GM12892 (cell line): ENCODE measurements around the gene TMEM126B.
"Not testable (repeated sequence)": the region's sequence is repeated elsewhere in the genome, so short reads cannot be mapped to it uniquely, and the experiment has no call there.

ENCODE experiments used
- DNase-seq: peaks from one replicate; pipeline ENCODE4 v3.0.0; 2011; ENCODE audit not compliant: insufficient read length
- FAIRE-seq: peaks from 2 replicates; lab custom pipeline; 2011; peaks lifted over from hg19 to GRCh38; lab: Jason Lieb, UNC
- POLR2A ChIP-seq: IDR thresholded peaks from 2 replicates; pipeline ENCODE4 v1.6.1; 2011; ENCODE audit warnings: low read depth, low read length, control low read depth
- POLR2AphosphoS5 ChIP-seq: IDR thresholded peaks from 2 replicates; pipeline ENCODE4 v1.6.1; 2011; ENCODE audit warnings: low read depth, low read length, control low read depth
- TAF1 ChIP-seq: IDR thresholded peaks from 2 replicates; pipeline ENCODE4 v1.6.1; 2011; ENCODE audit warnings: low read depth, mild to moderate bottlenecking, control low read depth, low read length, borderline replicate concordance

Gene TMEM126B

GRCh38 chr11:85619499-85619898 lies 8.9 kb upstream of the TMEM126B start:
- TF ChIP-seq TAF1 (no peak), POLR2A (no peak), POLR2AphosphoS5 (no peak)
- no peak for DNase-seq
- FAIRE-seq, result no peak

- peak; percentile 24 for FAIRE-seq
- no peak for TF ChIP-seq TAF1
- no peak for TF ChIP-seq POLR2AphosphoS5
- TF ChIP-seq POLR2A, result no peak
- DNase-seq, result no peak
Measured at GRCh38 chr11:85620256-85620655, 8.1 kb upstream of the TMEM126B start.

GRCh38 chr11:85626496-85626895 lies 1.9 kb upstream of the TMEM126B start:
- DNase-seq (no peak), FAIRE-seq (no peak)
- TF ChIP-seq POLR2AphosphoS5, result no peak
- no peak for TF ChIP-seq TAF1
- no peak for TF ChIP-seq POLR2A

GRCh38 chr11:85627332-85627997 lies 928 bp upstream of the TMEM126B start, which contains the start of gene DLG2:
Gene DLG2, minus strand, starts transcription at chr11:85627344.
- no peak for DNase-seq
- TF ChIP-seq TAF1 (no peak), POLR2AphosphoS5 (no peak), POLR2A (no peak)
- FAIRE-seq, result no peak

- DNase-seq, result no peak
- no peak for FAIRE-seq
- TF ChIP-seq POLR2A, result no peak
Measured at GRCh38 chr11:85628771-85629341, 463 bp downstream of the TMEM126B start.

- TF ChIP-seq POLR2A, result no peak
- no peak for TF ChIP-seq POLR2AphosphoS5
- TF ChIP-seq TAF1, result no peak
- DNase-seq, result no peak
- FAIRE-seq, result no peak
Measured at GRCh38 chr11:85634747-85635146, 6.4 kb downstream of the TMEM126B start.

- FAIRE-seq (peak; percentile 48), DNase-seq (no peak)
- TF ChIP-seq POLR2A (no peak), TAF1 (no peak), POLR2AphosphoS5 (no peak)
Measured at GRCh38 chr11:85643191-85643614, 14.8 kb downstream of the TMEM126B start.

- no peak for FAIRE-seq
- no peak for DNase-seq
- TF ChIP-seq TAF1 (no peak), POLR2AphosphoS5 (no peak), POLR2A (no peak)
Measured at GRCh38 chr11:85647078-85647477, 18.7 kb downstream of the TMEM126B start.

GRCh38 chr11:85647604-85648299 lies 19.4 kb downstream of the TMEM126B start, which contains the start of gene TMEM126A:
Gene TMEM126A, plus strand, starts transcription at chr11:85647967. Its CDS starts 2,289 bp downstream, at chr11:85650256.
- FAIRE-seq (peak; percentile 100), DNase-seq (peak; percentile 66)
- TF ChIP-seq POLR2A, result peak; percentile 97
- TF ChIP-seq TAF1, result peak; percentile 82
- peak; percentile 95 for TF ChIP-seq POLR2AphosphoS5

GRCh38 chr11:85651118-85651517 lies 22.7 kb downstream of the TMEM126B start:
- DNase-seq (no peak), FAIRE-seq (no peak)
- TF ChIP-seq POLR2A (no peak), TAF1 (no peak), POLR2AphosphoS5 (no peak)

GRCh38 chr11:85652786-85653447 lies 24.5 kb downstream of the TMEM126B start:
- no peak for DNase-seq
- FAIRE-seq, result no peak

GRCh38 chr11:85654343-85654742 lies 25.9 kb downstream of the TMEM126B start:
- not testable (repeated sequence) for FAIRE-seq, DNase-seq

More at GRCh38 chr11:85652786-85653447, 24.5 kb downstream of the TMEM126B start:
- TF ChIP-seq TAF1, result no peak
- no peak for TF ChIP-seq POLR2AphosphoS5
- TF ChIP-seq POLR2A, result no peak
